NCI-H2029 (cell line): ENCODE results near the gene DDN.

Experiments used
- DNase-seq: peaks from one replicate; lab custom pipeline; 2025; lab: John Stamatoyannopoulos, UW

DDN gene

GRCh38 chr12:49013428-49013827 is 14.3 kb upstream of the DDN start:
- no peak for DNase-seq

- no peak for DNase-seq
Measured at GRCh38 chr12:49012739-49013138, 13.6 kb upstream of the DDN start.

GRCh38 chr12:49010092-49010668 is 11.0 kb upstream of the DDN start:
- no peak for DNase-seq

- no peak for DNase-seq
Measured at GRCh38 chr12:49008943-49009342, 9.8 kb upstream of the DDN start.

- DNase-seq, result no peak
Measured at GRCh38 chr12:49000346-49000745, 1.2 kb upstream of the DDN start.

GRCh38 chr12:48998497-48999353 is 450 bp downstream of the DDN start:
- DNase-seq, result no peak

- DNase-seq, result no peak
Measured at GRCh38 chr12:48997719-48998496, 1.3 kb downstream of the DDN start.

GRCh38 chr12:48996794-48997718 is 2.1 kb downstream of the DDN start:
- DNase-seq, result peak; percentile 34

GRCh38 chr12:48995086-48995879 is 3.9 kb downstream of the DDN start:
- DNase-seq, result peak; percentile 58

GRCh38 chr12:48994224-48995085 is 4.7 kb downstream of the DDN start:
- no peak for DNase-seq

GRCh38 chr12:48993787-48994186 is 5.4 kb downstream of the DDN start:
- no peak for DNase-seq

GRCh38 chr12:48991247-48992050 is 7.7 kb downstream of the DDN start:
- no peak for DNase-seq

- DNase-seq, result peak; percentile 64
Measured at GRCh38 chr12:48990552-48990951, 8.6 kb downstream of the DDN start.

- no peak for DNase-seq
Measured at GRCh38 chr12:48988030-48988649, 11.0 kb downstream of the DDN start.

GRCh38 chr12:48986720-48987291 is 12.4 kb downstream of the DDN start:
- no peak for DNase-seq

- no peak for DNase-seq
Measured at GRCh38 chr12:48985901-48986300, 13.3 kb downstream of the DDN start.

GRCh38 chr12:48985475-48985897 is 13.7 kb downstream of the DDN start:
- DNase-seq, result no peak

GRCh38 chr12:48982397-48983080 is 16.6 kb downstream of the DDN start:
- no peak for DNase-seq
